CD14-positive monocyte (primary cell): ENCODE data around the gene SEPTIN2. TPM values are rescaled to one million over a fixed set of nuclear protein-coding genes. Genes with fewer than 3 reads are reported as not detected.

Experiments
- DNase-seq, 3 donors: peaks; one replicate each; pipeline ENCODE4 v3.0.0-alpha.2; 2011 to 2022
- H2AFZ ChIP-seq: 2 replicates; pipeline ENCODE4 v1.6.0; 2012; ENCODE audit warnings: mild to moderate bottlenecking, low read depth, low read length, inconsistent platforms; ENCODE audit not compliant: insufficient read depth, poor library complexity, severe bottlenecking
- H3K27ac ChIP-seq, 2 donors: 1 replicate in 1 of 2; 2 replicates in 1 of 2; pipeline ENCODE4 v1.5.1; 2012 to 2013; ENCODE audit warnings: low read length in 2 of 2, control low read depth in 1 of 2, inconsistent platforms in 1 of 2, low read depth in 1 of 2, mild to moderate bottlenecking in 1 of 2
- H3K27me3 ChIP-seq, 2 donors: one replicate each; pipeline versions ENCODE4 v1.6.0 to v1.6.1; 2011 to 2013; ENCODE audit warnings: low read length in 2 of 2; ENCODE audit not compliant: control insufficient read depth in 2 of 2, insufficient read depth in 2 of 2
- H3K36me3 ChIP-seq, 2 donors: replicated peaks in 1 of 2; 1 replicate in 1 of 2; 2 replicates in 1 of 2; pipeline versions ENCODE4 v1.5.1 to v1.6.1; 2012 to 2013; ENCODE audit warnings: low read length in 2 of 2, control low read depth in 1 of 2, inconsistent platforms in 1 of 2, mild to moderate bottlenecking in 1 of 2; ENCODE audit not compliant: insufficient read depth in 2 of 2, control insufficient read depth in 1 of 2
- H3K4me1 ChIP-seq, 2 donors: 1 replicate in 1 of 2; 2 replicates in 1 of 2; pipeline versions ENCODE4 v1.5.1 to v1.6.1; 2012 to 2013; ENCODE audit warnings: low read length in 2 of 2, control low read depth in 1 of 2, inconsistent platforms in 1 of 2, mild to moderate bottlenecking in 1 of 2, moderate library complexity in 1 of 2; ENCODE audit not compliant: insufficient read depth in 2 of 2, control insufficient read depth in 1 of 2
- H3K4me2 ChIP-seq: replicated peaks from 2 replicates; pipeline ENCODE3; 2012; ENCODE audit warnings: low read length, moderate library complexity, mild to moderate bottlenecking; ENCODE audit not compliant: poor library complexity, severe bottlenecking; ENCODE audit errors: extremely low read depth
- H3K4me3 ChIP-seq, 3 experiments: fragments of 200-600 bp in 1 of 3; sonication (generic) in 1 of 3; replicated peaks in 1 of 3; 1 replicate in 2 of 3; 2 replicates in 1 of 3; pipeline ENCODE4 v1.5.1; 2011 to 2013; ENCODE audit warnings: low read length in 3 of 3, mild to moderate bottlenecking in 3 of 3, control low read depth in 2 of 3, low read depth in 2 of 3, inconsistent platforms in 1 of 3, moderate library complexity in 1 of 3
- H3K79me2 ChIP-seq: 2 replicates; pipeline ENCODE4 v1.6.0; 2012; ENCODE audit warnings: mild to moderate bottlenecking, control low read depth, inconsistent platforms, low read length, moderate library complexity; ENCODE audit not compliant: insufficient read depth
- H3K9ac ChIP-seq: 2 replicates; pipeline ENCODE4 v1.6.0; 2017; ENCODE audit warnings: low read length, mild to moderate bottlenecking; ENCODE audit not compliant: insufficient read depth, poor library complexity, severe bottlenecking
- H3K9me3 ChIP-seq, 2 donors: replicated peaks in 1 of 2; 1 replicate in 1 of 2; 2 replicates in 1 of 2; pipeline versions ENCODE4 v1.5.1 to v1.6.1; 2012 to 2013; ENCODE audit warnings: low read length in 2 of 2, control low read depth in 1 of 2; ENCODE audit not compliant: control insufficient read depth in 1 of 2, insufficient read depth in 1 of 2
- H4K20me1 ChIP-seq: 2 replicates; pipeline ENCODE4 v1.6.0; 2012; ENCODE audit warnings: mild to moderate bottlenecking, low read length, control low read depth, moderate library complexity; ENCODE audit not compliant: insufficient read depth
- H3K27ac Mint-ChIP-seq, 7 donors: one replicate each; pipeline ENCODE4 v1.8.0; 2020; ENCODE audit warnings: mild to moderate bottlenecking in 7 of 7, mixed read lengths in 7 of 7, moderate library complexity in 6 of 7, inconsistent platforms in 2 of 7
- H3K27me3 Mint-ChIP-seq, 3 donors: one replicate each; pipeline ENCODE4 v1.8.0; 2021 to 2022; ENCODE audit warnings: low read depth in 3 of 3, mild to moderate bottlenecking in 3 of 3, mixed read lengths in 3 of 3, moderate library complexity in 3 of 3, inconsistent platforms in 1 of 3
- H3K36me3 Mint-ChIP-seq, 2 donors: one replicate each; pipeline ENCODE4 v1.8.0; 2020; ENCODE audit warnings: mixed read lengths in 2 of 2, inconsistent platforms in 1 of 2, mild to moderate bottlenecking in 1 of 2
- H3K4me1 Mint-ChIP-seq: one replicate; pipeline ENCODE4 v1.8.0; 2020; ENCODE audit warnings: mild to moderate bottlenecking, mixed read lengths
- H3K4me3 Mint-ChIP-seq, 2 donors: one replicate each; pipeline ENCODE4 v1.8.0; 2020; ENCODE audit warnings: mild to moderate bottlenecking in 2 of 2, mixed read lengths in 2 of 2, moderate library complexity in 1 of 2
- H3K9me3 Mint-ChIP-seq, 7 donors: one replicate each; pipeline ENCODE4 v1.8.0; 2020 to 2022; ENCODE audit warnings: mixed read lengths in 7 of 7, mild to moderate bottlenecking in 6 of 7, moderate library complexity in 6 of 7, inconsistent platforms in 2 of 7
- WGBS: methylation state at CpG from one replicate; pipeline ENCODE4 v1.1.5; 2013; ENCODE audit warnings: missing lambda C conversion rate; ENCODE audit not compliant: insufficient coverage; 5-methylcytosine and 5-hydroxymethylcytosine counted together
- intact Hi-C, 2 donors: fragments of 100-400 bp; cut with micrococcal nuclease; formaldehyde crosslinking; loops; one replicate each; pipeline versions ENCODE4 v1.15.0 to v1.15.1; 2023
- polyA plus RNA-seq, 3 donors: library from polyadenylated mRNA; depleted of rRNA in 1 of 3; unstranded in 2 of 3; stranded (reverse) in 1 of 3; fragments of 300-500 nt in 2 of 3; fragments of >200 nt in 1 of 3; fragmentation: Illumina TruSeq in 2 of 3; gene quantifications; 1 replicate in 2 of 3; 2 replicates in 1 of 3; pipeline ENCODE4 v1.2.3, GENCODE V29; 2012 to 2021
- TF ChIP-seq, protein P1 (sequence below): fragments of 200-600 bp; IDR thresholded peaks from one replicate; pipeline ENCODE4 v1.8.0; 2022; ENCODE audit warnings: antibody characterized with exemption, mild to moderate bottlenecking

The SEPTIN2 gene
- polyA plus RNA-seq, 3 donors = 195 to 207 (median 203) TPM

DNA sequence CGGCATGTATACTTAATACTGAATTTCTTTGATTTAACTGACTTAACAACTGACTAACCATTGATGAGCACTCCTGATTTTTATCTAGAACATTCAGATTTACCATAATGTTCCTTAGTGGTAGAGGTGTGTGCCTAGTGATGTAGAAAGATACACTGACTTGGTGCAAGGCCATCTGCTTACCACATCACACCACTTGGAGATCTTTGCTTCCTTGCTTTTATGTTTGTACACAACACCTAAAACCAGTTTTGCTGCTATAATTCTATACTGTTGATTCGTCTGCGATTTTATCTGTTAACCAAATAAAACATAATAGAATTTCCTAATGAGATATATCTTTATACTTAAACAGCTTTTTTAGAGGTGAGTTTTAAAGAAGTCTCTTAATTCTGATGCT lies 36.5 kb downstream of the SEPTIN2 start:
- H3K27me3 ChIP-seq = no peaks in the 10 kb centered on the region
- no peak overlapping the region for H3K27ac ChIP-seq
- peaks cover 11 to 16% of the 10 kb centered on the region in 2 donors for H3K4me1 ChIP-seq
- H3K4me3 ChIP-seq = no peak overlapping the region
- peaks cover 62 to 75% of the 10 kb centered on the region in 2 donors for H3K36me3 ChIP-seq
- Mint-ChIP-seq H3K4me3 (no peak overlapping the region), H3K36me3 (peaks cover 64 to 74% of the 10 kb centered on the region in 2 donors), H3K27me3 (peaks cover 0 to 4% (median 0%) of the 10 kb centered on the region in 3 donors), H3K4me1 (peaks cover 11% of the 10 kb centered on the region), H3K27ac (no peak overlapping the region), H3K9me3 (peaks cover 0 to 2% (median 0%) of the 10 kb centered on the region in 7 donors)
- TF ChIP-seq, protein P1, sequence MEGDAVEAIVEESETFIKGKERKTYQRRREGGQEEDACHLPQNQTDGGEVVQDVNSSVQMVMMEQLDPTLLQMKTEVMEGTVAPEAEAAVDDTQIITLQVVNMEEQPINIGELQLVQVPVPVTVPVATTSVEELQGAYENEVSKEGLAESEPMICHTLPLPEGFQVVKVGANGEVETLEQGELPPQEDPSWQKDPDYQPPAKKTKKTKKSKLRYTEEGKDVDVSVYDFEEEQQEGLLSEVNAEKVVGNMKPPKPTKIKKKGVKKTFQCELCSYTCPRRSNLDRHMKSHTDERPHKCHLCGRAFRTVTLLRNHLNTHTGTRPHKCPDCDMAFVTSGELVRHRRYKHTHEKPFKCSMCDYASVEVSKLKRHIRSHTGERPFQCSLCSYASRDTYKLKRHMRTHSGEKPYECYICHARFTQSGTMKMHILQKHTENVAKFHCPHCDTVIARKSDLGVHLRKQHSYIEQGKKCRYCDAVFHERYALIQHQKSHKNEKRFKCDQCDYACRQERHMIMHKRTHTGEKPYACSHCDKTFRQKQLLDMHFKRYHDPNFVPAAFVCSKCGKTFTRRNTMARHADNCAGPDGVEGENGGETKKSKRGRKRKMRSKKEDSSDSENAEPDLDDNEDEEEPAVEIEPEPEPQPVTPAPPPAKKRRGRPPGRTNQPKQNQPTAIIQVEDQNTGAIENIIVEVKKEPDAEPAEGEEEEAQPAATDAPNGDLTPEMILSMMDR = no peak
- no peak for DNase-seq
- H3K79me2 ChIP-seq = peaks cover 7% of the 10 kb centered on the region
- no CpG with 5 or more reads among the region's 3 CpGs for WGBS
- H3K9me3 ChIP-seq = no peaks in the 10 kb centered on the region
- H4K20me1 ChIP-seq = peaks cover 12% of the 10 kb centered on the region
- no peak overlapping the region for H2AFZ ChIP-seq
- no peak overlapping the region for H3K4me2 ChIP-seq
- no peak overlapping the region for H3K9ac ChIP-seq
- intact Hi-C loops = loop anchor here (10.0 kb wide), 3 partner anchors 77 to 383 kb away; partner anchors contain the start of genes ATG4B (in 2 of the 2), THAP4 (in 2 of the 2) and D2HGDH (in 1 of the 2)

DNA sequence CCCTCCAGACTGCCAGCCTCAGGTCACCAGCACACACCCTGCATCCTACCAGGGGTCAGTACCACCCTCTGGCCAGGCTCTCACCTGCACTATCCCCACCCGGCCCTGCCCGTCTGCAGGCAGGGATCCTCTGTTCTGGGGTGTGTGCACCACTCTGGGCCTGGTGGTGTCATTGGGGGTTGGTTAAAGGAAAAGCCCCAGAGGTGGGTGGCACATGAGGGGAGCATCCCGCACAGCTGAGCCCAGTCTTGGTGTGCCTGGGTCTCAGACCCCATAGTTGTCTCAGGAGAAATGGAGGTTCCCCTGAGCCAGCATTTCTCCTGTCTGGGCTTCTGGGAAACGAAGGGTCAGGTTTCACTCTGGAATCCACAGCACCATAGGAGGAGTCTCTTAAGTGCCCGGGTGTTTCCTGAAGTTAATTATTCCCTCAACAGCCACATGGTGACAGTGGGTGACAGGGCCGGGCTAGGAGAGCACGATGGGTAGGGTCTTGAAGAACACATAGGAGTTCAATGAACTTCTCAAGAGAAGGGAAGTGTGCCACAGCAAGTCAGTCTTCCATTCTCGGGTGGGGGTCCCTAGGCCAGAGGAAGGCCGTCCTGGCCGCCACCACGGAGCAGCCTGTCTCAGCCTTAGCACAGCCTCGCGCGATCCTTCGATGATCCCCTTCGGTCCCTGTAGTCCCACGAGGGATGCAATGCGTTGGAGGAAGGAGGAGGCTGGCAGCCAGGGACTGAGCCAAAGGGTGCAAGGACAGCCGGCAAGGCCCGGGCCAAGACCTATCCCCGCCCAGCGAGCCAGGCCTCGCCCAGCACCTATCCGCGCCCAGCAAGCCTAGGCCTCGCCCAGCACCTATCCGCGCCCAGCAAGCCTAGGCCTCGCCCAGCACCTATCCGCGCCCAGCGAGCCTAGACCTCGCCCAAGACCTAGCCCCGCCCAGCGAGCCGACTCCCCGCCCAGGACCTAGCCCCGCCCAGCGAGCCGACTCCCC lies 39.2 kb downstream of the SEPTIN2 start:
- Histone ChIP-seq H3K9ac (no peak overlapping the region), H3K4me2 (peak overlapping the region; percentile 53), H3K27me3 (no peaks in the 10 kb centered on the region), H2AFZ (peak overlapping the region; percentile 23), H3K36me3 (peaks cover 39 to 49% of the 10 kb centered on the region in 2 donors), H3K27ac (peak overlapping the region; percentile 41 to 61), H3K9me3 (no peaks in the 10 kb centered on the region), H4K20me1 (peaks cover 21% of the 10 kb centered on the region), H3K4me3 (peak overlapping the region in 1 of 3 experiments; percentile 47), H3K4me1 (peaks cover 29 to 33% of the 10 kb centered on the region in 2 donors), H3K79me2 (peaks cover 18% of the 10 kb centered on the region)
- H3K4me1 Mint-ChIP-seq = peaks cover 35% of the 10 kb centered on the region
- WGBS = 90% methylated on average over 20 of the region's 40 CpGs
- H3K27me3 Mint-ChIP-seq = peaks cover 0 to 6% (median 0%) of the 10 kb centered on the region in 3 donors
- peak overlapping the region; percentile 33 to 58 for H3K4me3 Mint-ChIP-seq
- H3K27ac Mint-ChIP-seq = peak overlapping the region in 5 of 7 donors; percentile 50 to 78 (median 65)
- TF ChIP-seq, protein P1 = no peak
- peaks cover 48 to 49% of the 10 kb centered on the region in 2 donors for H3K36me3 Mint-ChIP-seq
- peaks cover 0 to 2% (median 0%) of the 10 kb centered on the region in 7 donors for H3K9me3 Mint-ChIP-seq
- DNase-seq = peak; percentile 46 to 70 (median 62)
- intact Hi-C loops = loop anchor here (5.0 to 10.0 kb wide), 6 partner anchors 80 to 380 kb away; partner anchors contain the start of genes ATG4B (in 2 of the 2), THAP4 (in 2 of the 2), D2HGDH (in 1 of the 2) and PASK (in 1 of the 2)
